Measurements from ENCODE around the gene KPNA4. TPM values are rescaled to one million over a fixed set of nuclear protein-coding genes. Genes with fewer than 3 reads are reported as not detected.

Gene KPNA4
- total and polyA plus RNA-seq, 12 donors, result 6.5 to 43.6 (median 20.6) TPM

DNA sequence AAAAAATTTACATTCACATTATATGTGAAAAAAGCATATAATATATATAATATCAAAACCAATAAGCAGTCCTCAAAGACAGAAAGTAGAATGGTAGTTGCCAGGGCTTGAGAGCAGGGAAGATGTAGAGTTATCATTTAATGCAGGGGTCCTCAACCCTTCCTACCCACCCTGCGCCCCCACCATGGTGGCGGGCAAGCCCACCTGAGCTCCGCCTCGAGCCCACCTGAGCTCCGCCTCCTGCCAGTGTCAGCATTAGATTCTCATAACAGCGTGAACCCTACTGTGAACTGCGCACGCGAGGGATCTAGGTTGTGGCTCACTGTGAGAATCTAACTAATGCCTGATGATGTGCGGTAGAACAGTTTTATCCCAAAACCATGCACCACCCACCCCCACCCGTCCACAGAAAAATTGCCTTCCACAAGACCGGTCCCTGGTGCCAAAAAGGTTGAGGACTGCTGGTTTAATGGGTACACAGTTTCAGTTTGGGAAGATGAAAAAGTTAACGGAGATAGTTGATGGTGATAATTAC is 118.8 kb downstream of the KPNA4 start:
- Histone ChIP-seq H3K27me3 (no peaks in the 10 kb centered on the region), H3K4me3 (no peak overlapping the region), H3K9me3 (replicated peaks in 1 of 3) (no peaks in the 10 kb centered on the region), H3K36me3 (replicated peaks in 1 of 2) (no peaks in the 10 kb centered on the region), H3K4me1 (replicated peaks in 1 of 2) (peaks cover 4 to 5% of the 10 kb centered on the region in 2 donors), H3K27ac (no peak overlapping the region)
- TF ChIP-seq, protein P1, sequence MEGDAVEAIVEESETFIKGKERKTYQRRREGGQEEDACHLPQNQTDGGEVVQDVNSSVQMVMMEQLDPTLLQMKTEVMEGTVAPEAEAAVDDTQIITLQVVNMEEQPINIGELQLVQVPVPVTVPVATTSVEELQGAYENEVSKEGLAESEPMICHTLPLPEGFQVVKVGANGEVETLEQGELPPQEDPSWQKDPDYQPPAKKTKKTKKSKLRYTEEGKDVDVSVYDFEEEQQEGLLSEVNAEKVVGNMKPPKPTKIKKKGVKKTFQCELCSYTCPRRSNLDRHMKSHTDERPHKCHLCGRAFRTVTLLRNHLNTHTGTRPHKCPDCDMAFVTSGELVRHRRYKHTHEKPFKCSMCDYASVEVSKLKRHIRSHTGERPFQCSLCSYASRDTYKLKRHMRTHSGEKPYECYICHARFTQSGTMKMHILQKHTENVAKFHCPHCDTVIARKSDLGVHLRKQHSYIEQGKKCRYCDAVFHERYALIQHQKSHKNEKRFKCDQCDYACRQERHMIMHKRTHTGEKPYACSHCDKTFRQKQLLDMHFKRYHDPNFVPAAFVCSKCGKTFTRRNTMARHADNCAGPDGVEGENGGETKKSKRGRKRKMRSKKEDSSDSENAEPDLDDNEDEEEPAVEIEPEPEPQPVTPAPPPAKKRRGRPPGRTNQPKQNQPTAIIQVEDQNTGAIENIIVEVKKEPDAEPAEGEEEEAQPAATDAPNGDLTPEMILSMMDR (IDR thresholded peaks at IDR 0.05), result no peak
- no peak for TF ChIP-seq POLR2A (IDR thresholded peaks at IDR 0.05)
- WGBS, 4 donors, result 95 to 99% (median 96%) methylated on average over 13 of the region's 13 CpGs
- DNase-seq, result no peak
- intact Hi-C loops (cut with DNase I), result no loop called here

DNA sequence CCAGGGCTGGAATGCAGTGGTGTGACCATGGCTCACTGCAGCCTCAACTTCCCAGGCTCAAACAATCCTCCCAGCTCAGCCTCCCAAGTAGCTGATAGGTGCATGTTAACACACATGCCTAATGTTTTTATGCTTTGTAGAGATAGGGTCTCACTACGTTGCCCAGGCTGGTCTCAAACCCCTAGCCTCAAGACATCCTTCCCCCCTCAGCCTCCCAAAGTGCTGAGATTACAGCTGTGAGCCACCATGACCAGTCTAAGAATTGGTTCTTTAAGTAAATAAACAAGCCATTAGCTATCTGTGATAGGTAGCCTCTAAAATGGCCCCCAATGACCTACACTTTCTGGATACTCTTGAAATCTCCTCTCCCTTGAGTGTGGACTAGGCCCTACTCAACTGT is 119.5 kb downstream of the KPNA4 start:
- WGBS, 4 donors, result 97 to 100% (median 99%) methylated on average over 1 of the region's 1 CpG
- Histone ChIP-seq H3K4me1 (replicated peaks in 1 of 2) (peaks cover 4 to 5% of the 10 kb centered on the region in 2 donors), H3K36me3 (replicated peaks in 1 of 2) (no peaks in the 10 kb centered on the region), H3K27ac (no peak overlapping the region), H3K4me3 (no peak overlapping the region), H3K27me3 (no peaks in the 10 kb centered on the region), H3K9me3 (replicated peaks in 1 of 3) (no peaks in the 10 kb centered on the region)
- TF ChIP-seq POLR2A (IDR thresholded peaks at IDR 0.05), result no peak
- TF ChIP-seq, protein P1 (IDR thresholded peaks at IDR 0.05), result no peak
- intact Hi-C loops (cut with DNase I), result no loop called here
- DNase-seq, result no peak

Small RNA genes within 50 kb of the gene (small RNA-seq; reads per million reads assigned to genes)
- gene RNU7-136P, result 0 reads per million in 2 donors

Other genes with a start within 250 kb of the KPNA4 start
- 10 to 100 TPM; 11.0 to 35.9 (median 20.3) TPM for gene IFT80, start 166.3 kb downstream of the KPNA4 start, total RNA-seq
- gene IFT80, start 166.3 kb downstream of the KPNA4 start, polyA plus RNA-seq, result 10 to 100 TPM; 16.7 to 37.3 (median 27.4) TPM
- 10 to 100 TPM; 10.5 to 71.7 (median 20.0) TPM for gene SMC4, start 165.9 kb downstream of the KPNA4 start, total RNA-seq
- 10 to 100 TPM; 29.0 to 48.5 (median 44.5) TPM for gene SMC4, start 165.9 kb downstream of the KPNA4 start, polyA plus RNA-seq
- gene TRIM59, start 115.8 kb downstream of the KPNA4 start, total RNA-seq, result 10 to 100 TPM in 1 of 9 donors, 1 to 10 TPM in 5, under 1 TPM in 3; 0.35 to 10.1 (median 1.4) TPM
- gene TRIM59, start 115.8 kb downstream of the KPNA4 start, polyA plus RNA-seq, result under 1 TPM; 0.32 to 0.93 (median 0.61) TPM
- gene ARL14, start 111.6 kb upstream of the KPNA4 start, total RNA-seq, result under 1 TPM in 3 of 9 donors, not detected in 6; 0.17 to 0.22 (median 0.19) TPM
- gene ARL14, start 111.6 kb upstream of the KPNA4 start, polyA plus RNA-seq, result under 1 TPM in 1 of 3 donors, not detected in 2; 0.27 TPM
- 10 to 100 TPM; 11.5 to 53.6 (median 39.7) TPM for gene PPM1L, start 190.7 kb upstream of the KPNA4 start, total RNA-seq
- 10 to 100 TPM in 1 of 3 donors, 1 to 10 TPM in 2; 2.4 to 15.1 (median 5.5) TPM for gene PPM1L, start 190.7 kb upstream of the KPNA4 start, polyA plus RNA-seq

Data from adrenal gland (tissue), 12 donors.